SK-N-SH (cell line): ENCODE measurements around the gene CYTH3. TPM values are rescaled to one million over a fixed set of nuclear protein-coding genes. Genes with fewer than 3 reads are reported as not detected.

Source experiments
- CTCF ChIA-PET: fragments of 300-600, 350-600 bp; formaldehyde crosslinking; extraction: SDS; loops from one replicate; lab custom pipeline; 2021; lab: Yijun Ruan, JAX
- POLR2A ChIA-PET: fragments of 350-600 bp; sonication (Branson Sonifier 250); formaldehyde crosslinking; extraction: SDS; loops from one replicate; lab custom pipeline; 2020; ENCODE audit warnings: antibody characterized with exemption, inconsistent platforms; lab: Yijun Ruan, JAX
- DNase-seq: peaks from one replicate; pipeline ENCODE4 v3.0.0; 2012
- H2AFZ ChIP-seq: fragments of 200-600 bp; sonication (generic); 2 replicates; pipeline ENCODE4 v1.8.1; 2016; ENCODE audit warnings: antibody characterized with exemption, mild to moderate bottlenecking, low read depth
- H3F3A ChIP-seq: fragments of 200-600 bp; sonication (generic); replicated peaks from 2 replicates; pipeline ENCODE3; 2016; ENCODE audit warnings: antibody characterized with exemption, mild to moderate bottlenecking; ENCODE audit not compliant: insufficient read depth
- H3K27ac ChIP-seq, 2 experiments: fragments of 200-500 bp in 1 of 2; fragments of 200-600 bp in 1 of 2; sonication (Bioruptor generic) in 1 of 2; sonication (generic), shearing (Covaris generic) in 1 of 2; 2 replicates each; pipeline versions ENCODE4 v1.5.1 to v1.6.1; 2014 to 2016; ENCODE audit warnings: low read depth in 2 of 2, inconsistent platforms in 1 of 2, low read length in 1 of 2, mild to moderate bottlenecking in 1 of 2, mixed read lengths in 1 of 2
- H3K27me3 ChIP-seq: fragments of 200-600 bp; sonication (generic), shearing (Covaris generic); 2 replicates; pipeline ENCODE4 v1.6.1; 2016; ENCODE audit warnings: mixed run types; ENCODE audit not compliant: insufficient read depth
- H3K36me3 ChIP-seq, 2 experiments: fragments of 200-500 bp in 1 of 2; fragments of 200-600 bp in 1 of 2; sonication (Bioruptor generic) in 1 of 2; sonication (generic) in 1 of 2; replicated peaks in 1 of 2; 2 replicates each; pipeline versions ENCODE3 to v1.5.1; 2014 to 2016; ENCODE audit warnings: low read length in 1 of 2, mild to moderate bottlenecking in 1 of 2; ENCODE audit not compliant: insufficient read depth in 2 of 2, control insufficient read depth in 1 of 2
- H3K4me1 ChIP-seq, 2 experiments: fragments of 200-500 bp in 1 of 2; fragments of 200-600 bp in 1 of 2; sonication (Bioruptor generic) in 1 of 2; sonication (generic), shearing (Covaris generic) in 1 of 2; 2 replicates each; pipeline versions ENCODE4 v1.5.1 to v1.6.1; 2014 to 2016; ENCODE audit warnings: low read depth in 1 of 2, low read length in 1 of 2, mixed run types in 1 of 2; ENCODE audit not compliant: insufficient read depth in 2 of 2, control insufficient read depth in 1 of 2
- H3K4me2 ChIP-seq: fragments of 200-600 bp; sonication (generic), shearing (Covaris generic); 2 replicates; pipeline ENCODE4 v1.6.1; 2017; ENCODE audit warnings: mixed run types
- H3K4me3 ChIP-seq, 2 experiments: fragments of 200-500 bp in 1 of 2; fragments of 200-600 bp in 1 of 2; sonication (Bioruptor generic) in 1 of 2; sonication (generic), shearing (Covaris generic) in 1 of 2; 2 replicates each; pipeline versions ENCODE4 v1.5.1 to v1.8.1; 2014 to 2016; ENCODE audit warnings: low read depth in 2 of 2, inconsistent platforms in 1 of 2, low read length in 1 of 2, mild to moderate bottlenecking in 1 of 2, mixed read lengths in 1 of 2, moderate library complexity in 1 of 2
- H3K79me2 ChIP-seq: fragments of 200-600 bp; sonication (generic); 2 replicates; pipeline ENCODE4 v1.8.1; 2017; ENCODE audit warnings: mild to moderate bottlenecking; ENCODE audit not compliant: insufficient read depth
- H3K9ac ChIP-seq: fragments of 200-600 bp; sonication (generic); 2 replicates; pipeline ENCODE4 v1.6.1; 2017; ENCODE audit warnings: mixed run types
- H3K9me2 ChIP-seq: fragments of 200-600 bp; sonication (generic); 2 replicates; pipeline ENCODE4 v1.6.1; 2017; ENCODE audit warnings: mixed run types
- H3K9me3 ChIP-seq: fragments of 200-600 bp; sonication (generic); 2 replicates; pipeline ENCODE4 v1.6.1; 2017; ENCODE audit warnings: mixed run types, mild to moderate bottlenecking, moderate library complexity
- H4K20me1 ChIP-seq: fragments of 200-600 bp; sonication (generic); 2 replicates; pipeline ENCODE4 v1.6.1; 2017; ENCODE audit warnings: mild to moderate bottlenecking, mixed run types; ENCODE audit not compliant: insufficient read depth
- CHD2 ChIP-seq: fragments of 150-350 bp; IDR thresholded peaks from 2 replicates; pipeline ENCODE4 v1.6.1; 2018; ENCODE audit warnings: low read length; ENCODE audit not compliant: partially characterized antibody
- FOXM1 ChIP-seq: IDR thresholded peaks from 2 replicates; pipeline ENCODE4 v1.4.0; 2012; ENCODE audit warnings: low read depth, mild to moderate bottlenecking
- GATA2 ChIP-seq: sonication (generic); formaldehyde crosslinking; IDR thresholded peaks from 2 replicates; pipeline ENCODE4 v1.5.0; 2020; ENCODE audit warnings: mild to moderate bottlenecking, missing genetic modification reagents
- JUND ChIP-seq: IDR thresholded peaks from 2 replicates; pipeline ENCODE4 v1.4.0; 2012
- NRF1 ChIP-seq: IDR thresholded peaks from 2 replicates; pipeline ENCODE4 v1.6.1; 2012; ENCODE audit warnings: low read depth, mild to moderate bottlenecking, low read length
- POLR2AphosphoS5 ChIP-seq: IDR thresholded peaks from 2 replicates; pipeline ENCODE4 v1.6.1; 2012; ENCODE audit warnings: low read depth, low read length
- RCOR1 ChIP-seq: fragments of 150-350 bp; IDR thresholded peaks from 2 replicates; pipeline ENCODE4 v1.6.1; 2017; ENCODE audit warnings: antibody characterized with exemption, low read length
- RFX5 ChIP-seq: IDR thresholded peaks from 2 replicates; pipeline ENCODE4 v1.6.1; 2012; ENCODE audit warnings: mild to moderate bottlenecking, improper control_type of control experiment, low read length
- SIN3A ChIP-seq: IDR thresholded peaks from 2 replicates; pipeline ENCODE4 v1.6.1; 2012; ENCODE audit warnings: low read depth, mild to moderate bottlenecking, low read length, moderate library complexity, borderline replicate concordance
- SMC3 ChIP-seq: IDR thresholded peaks from 2 replicates; pipeline ENCODE4 v1.6.1; 2012; ENCODE audit warnings: low read depth, low read length, improper control_type of control experiment
- TCF12 ChIP-seq: IDR thresholded peaks from 2 replicates; pipeline ENCODE4 v1.4.0; 2012
- TEAD4 ChIP-seq: IDR thresholded peaks from 2 replicates; pipeline ENCODE4 v1.4.0; 2012; ENCODE audit warnings: mild to moderate bottlenecking, borderline replicate concordance; ENCODE audit not compliant: insufficient read depth
- YY1 ChIP-seq: IDR thresholded peaks from 2 replicates; pipeline ENCODE4 v1.4.0; 2012; ENCODE audit warnings: low read depth, mild to moderate bottlenecking
- polyA plus RNA-seq, 3 experiments: library from polyadenylated mRNA; depleted of rRNA; stranded (reverse); fragments of >200 nt; gene quantifications; 2 replicates each; pipeline ENCODE4 v1.2.3, GENCODE V29; 2012
- TF ChIP-seq, protein P1 (sequence below): fragments of 150-350 bp; IDR thresholded peaks from 2 replicates; pipeline ENCODE4 v1.6.1; 2017; ENCODE audit warnings: antibody characterized with exemption, low read length, low read depth, borderline replicate concordance
- TF ChIP-seq, protein P2 (sequence below): IDR thresholded peaks from 2 replicates; pipeline ENCODE4 v1.4.0; 2012; ENCODE audit warnings: low read depth, borderline replicate concordance
- TF ChIP-seq, protein P3 (sequence below): IDR thresholded peaks from 2 replicates; pipeline ENCODE4; 2012
- TF ChIP-seq, protein P4 (sequence below): fragments of 150-350 bp; IDR thresholded peaks from 2 replicates; pipeline ENCODE4 v1.6.1; 2016; ENCODE audit warnings: mild to moderate bottlenecking, low read depth, low read length
- TF ChIP-seq, protein P5 (sequence below): IDR thresholded peaks from 2 replicates; pipeline ENCODE4 v1.4.0; 2012; ENCODE audit warnings: low read depth
- TF ChIP-seq, protein P6 (sequence below): fragments of 200-600 bp; sonication (generic); IDR thresholded peaks from 2 replicates; pipeline ENCODE4 v1.6.1; 2017; ENCODE audit warnings: antibody characterized with exemption, mild to moderate bottlenecking, moderate library complexity

Gene CYTH3
- polyA plus RNA-seq, 1 of the 3 experiments (the other 2 are of a cell fraction) = 55.1 TPM

DNA sequence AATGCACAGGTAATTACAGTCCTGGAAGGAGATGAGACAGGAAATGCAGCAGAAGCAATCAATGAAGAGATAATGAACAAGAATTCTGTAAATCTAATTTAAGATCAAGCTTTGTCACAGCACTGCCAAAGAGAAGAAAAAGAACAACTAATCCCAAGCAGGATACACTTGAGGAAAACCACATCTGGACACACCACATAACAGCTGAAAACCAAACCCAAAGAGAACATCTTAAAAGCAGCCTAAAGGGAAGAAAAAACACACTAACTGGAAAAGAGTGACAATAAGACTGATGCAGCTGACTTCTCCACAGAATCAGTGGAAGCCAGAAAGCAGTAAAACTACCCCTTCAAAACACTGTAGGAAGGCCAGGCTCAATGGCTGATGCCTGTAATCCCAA lies 10.2 kb downstream of the CYTH3 start:
- Histone ChIP-seq H3K4me1 (peaks cover 21 to 44% of the 10 kb centered on the region in 2 experiments), H3K4me3 (no peak overlapping the region), H3K27me3 (no peaks in the 10 kb centered on the region), H3K4me2 (0 out of 2 replicates have a peak overlapping the region, but pooled peaks have one; percentile 5), H3K9me3 (no peaks in the 10 kb centered on the region), H3F3A (peaks cover 42% of the 10 kb centered on the region), H2AFZ (no peak overlapping the region), H3K9ac (no peak overlapping the region; the same call in 1 of the 2 replicates), H3K27ac (peak overlapping the region; percentile 73 to 92), H4K20me1 (no peaks in the 10 kb centered on the region), H3K9me2 (no peaks in the 10 kb centered on the region), H3K79me2 (peaks cover 97% of the 10 kb centered on the region), H3K36me3 (peaks cover 0 to 5% of the 10 kb centered on the region in 2 experiments)
- CTCF ChIA-PET = interaction anchor here (1.0 to 3.0 kb wide), 5 partner anchors 9 to 102 kb away, joined by 3 to 13 read pairs (median 4); no protein-coding TSS in a partner anchor
- TF ChIP-seq POLR2AphosphoS5 (no peak), RFX5 (no peak), TEAD4 (no peak), RCOR1 (no peak), TCF12 (no peak), SIN3A (no peak), NRF1 (no peak), SMC3 (no peak), JUND (no peak), GATA2 (CRISPR knock-in tag) (no peak), YY1 (no peak), FOXM1 (no peak), CHD2 (no peak)
- TF ChIP-seq, protein P1, sequence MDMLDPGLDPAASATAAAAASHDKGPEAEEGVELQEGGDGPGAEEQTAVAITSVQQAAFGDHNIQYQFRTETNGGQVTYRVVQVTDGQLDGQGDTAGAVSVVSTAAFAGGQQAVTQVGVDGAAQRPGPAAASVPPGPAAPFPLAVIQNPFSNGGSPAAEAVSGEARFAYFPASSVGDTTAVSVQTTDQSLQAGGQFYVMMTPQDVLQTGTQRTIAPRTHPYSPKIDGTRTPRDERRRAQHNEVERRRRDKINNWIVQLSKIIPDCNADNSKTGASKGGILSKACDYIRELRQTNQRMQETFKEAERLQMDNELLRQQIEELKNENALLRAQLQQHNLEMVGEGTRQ = no peak
- TF ChIP-seq, protein P2, sequence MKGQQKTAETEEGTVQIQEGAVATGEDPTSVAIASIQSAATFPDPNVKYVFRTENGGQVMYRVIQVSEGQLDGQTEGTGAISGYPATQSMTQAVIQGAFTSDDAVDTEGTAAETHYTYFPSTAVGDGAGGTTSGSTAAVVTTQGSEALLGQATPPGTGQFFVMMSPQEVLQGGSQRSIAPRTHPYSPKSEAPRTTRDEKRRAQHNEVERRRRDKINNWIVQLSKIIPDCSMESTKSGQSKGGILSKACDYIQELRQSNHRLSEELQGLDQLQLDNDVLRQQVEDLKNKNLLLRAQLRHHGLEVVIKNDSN = no peak
- TF ChIP-seq, protein P3, sequence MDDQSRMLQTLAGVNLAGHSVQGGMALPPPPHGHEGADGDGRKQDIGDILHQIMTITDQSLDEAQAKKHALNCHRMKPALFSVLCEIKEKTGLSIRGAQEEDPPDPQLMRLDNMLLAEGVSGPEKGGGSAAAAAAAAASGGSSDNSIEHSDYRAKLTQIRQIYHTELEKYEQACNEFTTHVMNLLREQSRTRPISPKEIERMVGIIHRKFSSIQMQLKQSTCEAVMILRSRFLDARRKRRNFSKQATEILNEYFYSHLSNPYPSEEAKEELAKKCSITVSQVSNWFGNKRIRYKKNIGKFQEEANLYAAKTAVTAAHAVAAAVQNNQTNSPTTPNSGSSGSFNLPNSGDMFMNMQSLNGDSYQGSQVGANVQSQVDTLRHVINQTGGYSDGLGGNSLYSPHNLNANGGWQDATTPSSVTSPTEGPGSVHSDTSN = no peak
- TF ChIP-seq, protein P4, sequence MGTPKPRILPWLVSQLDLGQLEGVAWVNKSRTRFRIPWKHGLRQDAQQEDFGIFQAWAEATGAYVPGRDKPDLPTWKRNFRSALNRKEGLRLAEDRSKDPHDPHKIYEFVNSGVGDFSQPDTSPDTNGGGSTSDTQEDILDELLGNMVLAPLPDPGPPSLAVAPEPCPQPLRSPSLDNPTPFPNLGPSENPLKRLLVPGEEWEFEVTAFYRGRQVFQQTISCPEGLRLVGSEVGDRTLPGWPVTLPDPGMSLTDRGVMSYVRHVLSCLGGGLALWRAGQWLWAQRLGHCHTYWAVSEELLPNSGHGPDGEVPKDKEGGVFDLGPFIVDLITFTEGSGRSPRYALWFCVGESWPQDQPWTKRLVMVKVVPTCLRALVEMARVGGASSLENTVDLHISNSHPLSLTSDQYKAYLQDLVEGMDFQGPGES = no peak
- TF ChIP-seq, protein P5, sequence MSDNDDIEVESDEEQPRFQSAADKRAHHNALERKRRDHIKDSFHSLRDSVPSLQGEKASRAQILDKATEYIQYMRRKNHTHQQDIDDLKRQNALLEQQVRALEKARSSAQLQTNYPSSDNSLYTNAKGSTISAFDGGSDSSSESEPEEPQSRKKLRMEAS = no peak
- TF ChIP-seq, protein P6, sequence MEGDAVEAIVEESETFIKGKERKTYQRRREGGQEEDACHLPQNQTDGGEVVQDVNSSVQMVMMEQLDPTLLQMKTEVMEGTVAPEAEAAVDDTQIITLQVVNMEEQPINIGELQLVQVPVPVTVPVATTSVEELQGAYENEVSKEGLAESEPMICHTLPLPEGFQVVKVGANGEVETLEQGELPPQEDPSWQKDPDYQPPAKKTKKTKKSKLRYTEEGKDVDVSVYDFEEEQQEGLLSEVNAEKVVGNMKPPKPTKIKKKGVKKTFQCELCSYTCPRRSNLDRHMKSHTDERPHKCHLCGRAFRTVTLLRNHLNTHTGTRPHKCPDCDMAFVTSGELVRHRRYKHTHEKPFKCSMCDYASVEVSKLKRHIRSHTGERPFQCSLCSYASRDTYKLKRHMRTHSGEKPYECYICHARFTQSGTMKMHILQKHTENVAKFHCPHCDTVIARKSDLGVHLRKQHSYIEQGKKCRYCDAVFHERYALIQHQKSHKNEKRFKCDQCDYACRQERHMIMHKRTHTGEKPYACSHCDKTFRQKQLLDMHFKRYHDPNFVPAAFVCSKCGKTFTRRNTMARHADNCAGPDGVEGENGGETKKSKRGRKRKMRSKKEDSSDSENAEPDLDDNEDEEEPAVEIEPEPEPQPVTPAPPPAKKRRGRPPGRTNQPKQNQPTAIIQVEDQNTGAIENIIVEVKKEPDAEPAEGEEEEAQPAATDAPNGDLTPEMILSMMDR = no peak
- DNase-seq = no peak
- POLR2A ChIA-PET = interaction anchor here (0.6 kb wide), 1 partner anchor 8 kb away, joined by 3 read pairs; no protein-coding TSS in a partner anchor
